ENCODE measurements around the gene SLC46A2. TPM values are rescaled to one million over a fixed set of nuclear protein-coding genes. Genes with fewer than 3 reads are reported as not detected.

SLC46A2 gene
- total and polyA plus RNA-seq, 2 of the 13 experiments (the other 11 are each of a cell fraction or from before 2014, with no cell fraction given), result not detected

- FAIRE-seq (no peak), ATAC-seq (no peak), DNase-seq (ENCODE audit: low spot score) (no peak)
- Histone ChIP-seq H2AFZ (ENCODE audit: low read length) (no peak overlapping the region), H3K4me2 (ENCODE audit: low read depth, low read length) (no peak overlapping the region), H3K9ac (ENCODE audit: insufficient read depth, low read depth, low read length) (no peak overlapping the region), H3K27ac (ENCODE audit: extremely low read length, insufficient read depth, low read length) (no peak overlapping the region), H3K27me3 (ENCODE audit: control insufficient read depth in 1 of 2, insufficient read depth in 2 of 2, low read length in 2 of 2) (peaks cover 0 to 5% of the 10 kb centered on the region in 2 experiments; a peak in 1 of 5 replicates), H3K4me3 (replicated peaks in 1 of 3; ENCODE audit: insufficient read depth in 1 of 3, low read depth in 2 of 3, low read length in 3 of 3) (no peak overlapping the region), H3K4me1 (ENCODE audit: insufficient read depth, low read length) (peaks cover 17% of the 10 kb centered on the region), H3K79me2 (ENCODE audit: insufficient read depth, low read length) (no peaks in the 10 kb centered on the region), H4K20me1 (ENCODE audit: insufficient read depth, low read length) (no peaks in the 10 kb centered on the region), H3K36me3 (replicated peaks in 1 of 2; ENCODE audit: control insufficient read depth in 1 of 2, insufficient read depth in 2 of 2, low read length in 2 of 2) (no peaks in the 10 kb centered on the region), H3K9me3 (ENCODE audit: low read length) (no peaks in the 10 kb centered on the region)
- TF ChIP-seq PBX2 (CRISPR knock-in tag; IDR thresholded peaks at IDR 0.05) (no peak), ZFP41 (CRISPR knock-in tag; IDR thresholded peaks at IDR 0.05; ENCODE audit: borderline replicate concordance) (no peak), CEBPG (CRISPR knock-in tag; IDR thresholded peaks at IDR 0.05) (no peak), TEAD2 (CRISPR knock-in tag; IDR thresholded peaks at IDR 0.05) (no peak), ZNF484 (CRISPR knock-in tag; IDR thresholded peaks at IDR 0.05; ENCODE audit: borderline replicate concordance, low read depth) (no peak), SRSF9 (IDR thresholded peaks at IDR 0.05; ENCODE audit: borderline replicate concordance, insufficient read depth, low read depth, low read length, poor library complexity, severe bottlenecking) (no peak), ZSCAN22 (CRISPR knock-in tag; IDR thresholded peaks at IDR 0.05) (no peak), ZNF460 (CRISPR knock-in tag; IDR thresholded peaks at IDR 0.05; ENCODE audit: borderline replicate concordance) (no peak), ZSCAN9 (CRISPR knock-in tag; IDR thresholded peaks at IDR 0.05; ENCODE audit: borderline replicate concordance) (no peak), RBAK (CRISPR knock-in tag; IDR thresholded peaks at IDR 0.05) (no peak), HNRNPL (IDR thresholded peaks at IDR 0.05; ENCODE audit: low read depth, low read length) (no peak), BCL6 (CRISPR knock-in tag; IDR thresholded peaks at IDR 0.05) (no peak), MAF1 (CRISPR knock-in tag; IDR thresholded peaks at IDR 0.05; ENCODE audit: borderline replicate concordance) (no peak), ASH2L (IDR thresholded peaks at IDR 0.05; ENCODE audit: insufficient read length, low read depth, low read length) (no peak), SAP130 (CRISPR knock-in tag; IDR thresholded peaks at IDR 0.05; ENCODE audit: low read depth) (no peak), ARID2 (CRISPR knock-in tag; IDR thresholded peaks at IDR 0.05; ENCODE audit: borderline replicate concordance) (no peak), ZNF777 (CRISPR knock-in tag; IDR thresholded peaks at IDR 0.05) (no peak), SATB2 (CRISPR knock-in tag; IDR thresholded peaks at IDR 0.05) (no peak), MYPOP (CRISPR knock-in tag; IDR thresholded peaks at IDR 0.05) (no peak), ZNF713 (CRISPR knock-in tag; IDR thresholded peaks at IDR 0.05) (no peak)
- intact Hi-C loops (cut with micrococcal nuclease; ENCODE audit: unreplicated experiment), result no loop called here
- WGBS (ENCODE audit: low lambda C conversion rate), result 17% methylated on average over 3 of the region's 3 CpGs
- no TSS peak for BruUV-seq (replicated peaks)
- ChIA-PET CTCF (ENCODE audit: low intra/inter-chr PET ratio, low total read pairs) (no interaction called here), POLR2A (no interaction called here)
- in situ Hi-C loops (cut with HindIII; ENCODE audit: extremely low pct_ligation_motif_present, low pct_unique_long_range_greater_than_20kb), result no loop called here
Measured at GRCh38 chr9:112896131-112896530, 5.5 kb upstream of the SLC46A2 start.
